Spleen (tissue), 7 donors: ENCODE results near the gene POMP.

Experiments used
- CTCF ChIP-seq, 11 experiments: fragments of 200-600 bp in 7 of 11; fragments of 450-650 bp in 4 of 11; sonication (generic) in 4 of 11; IDR thresholded peaks in 8 of 11; conservative IDR thresholded peaks in 3 of 11; 1 replicate in 7 of 11; 2 replicates in 4 of 11; pipeline versions ENCODE4 v1.4.0 to v1.8.0; 2016 to 2021; ENCODE audit warnings: antibody characterized with exemption in 11 of 11, inconsistent platforms in 4 of 11, mild to moderate bottlenecking in 1 of 11
- POLR2A ChIP-seq, 3 donors: fragments of 450-650 bp; IDR thresholded peaks; one replicate each; pipeline ENCODE4 v1.5.1; 2017; ENCODE audit warnings: antibody characterized with exemption in 3 of 3, mild to moderate bottlenecking in 1 of 3
- POLR2AphosphoS5 ChIP-seq, 3 donors: sonication (generic); formaldehyde crosslinking; IDR thresholded peaks; one replicate each; pipeline ENCODE4 v1.5.1; 2017; ENCODE audit warnings: antibody characterized with exemption in 3 of 3
- donor health status: DM: no; HTN: no; CAD: no; lungs with moderate emphysema.
- donor health status: DM: no; HTN: no; CAD: no.
- donor health status: DM: no; HTN: no; CAD: no.

GRCh38 chr13:28699246-28699645 is 40.3 kb downstream of the POMP start:
- no peak for TF ChIP-seq POLR2A (IDR thresholded peaks at IDR 0.05)
- no peak for TF ChIP-seq CTCF (IDR thresholded peaks at IDR 0.05 in 8 of 11, conservative IDR thresholded peaks at IDR 0.05 in 3 of 11)
- no peak for TF ChIP-seq POLR2AphosphoS5 (IDR thresholded peaks at IDR 0.05)
